SK-N-SH (cell line): ENCODE results near the gene MEGF6. TPM values are rescaled to one million over a fixed set of nuclear protein-coding genes. Genes with fewer than 3 reads are reported as not detected.

Experiments used
- CTCF ChIA-PET: fragments of 300-600, 350-600 bp; formaldehyde crosslinking; extraction: SDS; loops from one replicate; lab custom pipeline; 2021; lab: Yijun Ruan, JAX
- POLR2A ChIA-PET: fragments of 350-600 bp; sonication (Branson Sonifier 250); formaldehyde crosslinking; extraction: SDS; loops from one replicate; lab custom pipeline; 2020; ENCODE audit warnings: antibody characterized with exemption, inconsistent platforms; lab: Yijun Ruan, JAX
- DNase-seq: peaks from one replicate; pipeline ENCODE4 v3.0.0; 2012
- H2AFZ ChIP-seq: fragments of 200-600 bp; sonication (generic); 2 replicates; pipeline ENCODE4 v1.8.1; 2016; ENCODE audit warnings: antibody characterized with exemption, mild to moderate bottlenecking, low read depth
- H3F3A ChIP-seq: fragments of 200-600 bp; sonication (generic); replicated peaks from 2 replicates; pipeline ENCODE3; 2016; ENCODE audit warnings: antibody characterized with exemption, mild to moderate bottlenecking; ENCODE audit not compliant: insufficient read depth
- H3K27ac ChIP-seq, 2 experiments: fragments of 200-500 bp in 1 of 2; fragments of 200-600 bp in 1 of 2; sonication (Bioruptor generic) in 1 of 2; sonication (generic), shearing (Covaris generic) in 1 of 2; 2 replicates each; pipeline versions ENCODE4 v1.5.1 to v1.6.1; 2014 to 2016; ENCODE audit warnings: low read depth in 2 of 2, inconsistent platforms in 1 of 2, low read length in 1 of 2, mild to moderate bottlenecking in 1 of 2, mixed read lengths in 1 of 2
- H3K27me3 ChIP-seq: fragments of 200-600 bp; sonication (generic), shearing (Covaris generic); 2 replicates; pipeline ENCODE4 v1.6.1; 2016; ENCODE audit warnings: mixed run types; ENCODE audit not compliant: insufficient read depth
- H3K36me3 ChIP-seq, 2 experiments: fragments of 200-500 bp in 1 of 2; fragments of 200-600 bp in 1 of 2; sonication (Bioruptor generic) in 1 of 2; sonication (generic) in 1 of 2; replicated peaks in 1 of 2; 2 replicates each; pipeline versions ENCODE3 to v1.5.1; 2014 to 2016; ENCODE audit warnings: low read length in 1 of 2, mild to moderate bottlenecking in 1 of 2; ENCODE audit not compliant: insufficient read depth in 2 of 2, control insufficient read depth in 1 of 2
- H3K4me1 ChIP-seq, 2 experiments: fragments of 200-500 bp in 1 of 2; fragments of 200-600 bp in 1 of 2; sonication (Bioruptor generic) in 1 of 2; sonication (generic), shearing (Covaris generic) in 1 of 2; 2 replicates each; pipeline versions ENCODE4 v1.5.1 to v1.6.1; 2014 to 2016; ENCODE audit warnings: low read depth in 1 of 2, low read length in 1 of 2, mixed run types in 1 of 2; ENCODE audit not compliant: insufficient read depth in 2 of 2, control insufficient read depth in 1 of 2
- H3K4me2 ChIP-seq: fragments of 200-600 bp; sonication (generic), shearing (Covaris generic); 2 replicates; pipeline ENCODE4 v1.6.1; 2017; ENCODE audit warnings: mixed run types
- H3K4me3 ChIP-seq, 2 experiments: fragments of 200-500 bp in 1 of 2; fragments of 200-600 bp in 1 of 2; sonication (Bioruptor generic) in 1 of 2; sonication (generic), shearing (Covaris generic) in 1 of 2; 2 replicates each; pipeline versions ENCODE4 v1.5.1 to v1.8.1; 2014 to 2016; ENCODE audit warnings: low read depth in 2 of 2, inconsistent platforms in 1 of 2, low read length in 1 of 2, mild to moderate bottlenecking in 1 of 2, mixed read lengths in 1 of 2, moderate library complexity in 1 of 2
- H3K79me2 ChIP-seq: fragments of 200-600 bp; sonication (generic); 2 replicates; pipeline ENCODE4 v1.8.1; 2017; ENCODE audit warnings: mild to moderate bottlenecking; ENCODE audit not compliant: insufficient read depth
- H3K9ac ChIP-seq: fragments of 200-600 bp; sonication (generic); 2 replicates; pipeline ENCODE4 v1.6.1; 2017; ENCODE audit warnings: mixed run types
- H3K9me2 ChIP-seq: fragments of 200-600 bp; sonication (generic); 2 replicates; pipeline ENCODE4 v1.6.1; 2017; ENCODE audit warnings: mixed run types
- H3K9me3 ChIP-seq: fragments of 200-600 bp; sonication (generic); 2 replicates; pipeline ENCODE4 v1.6.1; 2017; ENCODE audit warnings: mixed run types, mild to moderate bottlenecking, moderate library complexity
- H4K20me1 ChIP-seq: fragments of 200-600 bp; sonication (generic); 2 replicates; pipeline ENCODE4 v1.6.1; 2017; ENCODE audit warnings: mild to moderate bottlenecking, mixed run types; ENCODE audit not compliant: insufficient read depth
- EP300 ChIP-seq, 2 experiments: IDR thresholded peaks; 2 replicates each; pipeline versions ENCODE4 v1.4.0 to v1.6.1; 2012; ENCODE audit warnings: borderline replicate concordance in 1 of 2, low read depth in 1 of 2, low read length in 1 of 2
- FOXJ3 ChIP-seq: sonication (generic); formaldehyde crosslinking; IDR thresholded peaks from 2 replicates; pipeline ENCODE4 v1.5.1; 2020; ENCODE audit warnings: mild to moderate bottlenecking, missing genetic modification reagents
- FOXM1 ChIP-seq: IDR thresholded peaks from 2 replicates; pipeline ENCODE4 v1.4.0; 2012; ENCODE audit warnings: low read depth, mild to moderate bottlenecking
- MAX ChIP-seq: IDR thresholded peaks from 2 replicates; pipeline ENCODE4 v1.4.0; 2012; ENCODE audit warnings: low read depth
- NRF1 ChIP-seq: IDR thresholded peaks from 2 replicates; pipeline ENCODE4 v1.6.1; 2012; ENCODE audit warnings: low read depth, mild to moderate bottlenecking, low read length
- REST ChIP-seq: IDR thresholded peaks from 2 replicates; pipeline ENCODE4 v1.6.1; 2012; ENCODE audit warnings: mild to moderate bottlenecking, low read depth, low read length, moderate library complexity
- RXRA ChIP-seq: IDR thresholded peaks from 2 replicates; pipeline ENCODE4 v1.4.0; 2012; ENCODE audit warnings: low read depth, mild to moderate bottlenecking, borderline replicate concordance
- USF1 ChIP-seq: IDR thresholded peaks from 2 replicates; pipeline ENCODE4 v1.4.0; 2012; ENCODE audit warnings: low read depth, borderline replicate concordance
- ZBTB33 ChIP-seq: IDR thresholded peaks from 2 replicates; pipeline ENCODE4 v1.4.0; 2012; ENCODE audit warnings: low read depth, borderline replicate concordance
- WGBS: methylation state at CpG from one replicate; pipeline ENCODE4 v1.1.6; 2017; ENCODE audit warnings: low lambda C conversion rate; 5-methylcytosine and 5-hydroxymethylcytosine counted together
- polyA plus RNA-seq, 3 experiments: library from polyadenylated mRNA; depleted of rRNA; stranded (reverse); fragments of >200 nt; gene quantifications; 2 replicates each; pipeline ENCODE4 v1.2.3, GENCODE V29; 2012

Gene MEGF6
- polyA plus RNA-seq, 1 of the 3 experiments (the other 2 are of a cell fraction) = 7.6 TPM

DNA sequence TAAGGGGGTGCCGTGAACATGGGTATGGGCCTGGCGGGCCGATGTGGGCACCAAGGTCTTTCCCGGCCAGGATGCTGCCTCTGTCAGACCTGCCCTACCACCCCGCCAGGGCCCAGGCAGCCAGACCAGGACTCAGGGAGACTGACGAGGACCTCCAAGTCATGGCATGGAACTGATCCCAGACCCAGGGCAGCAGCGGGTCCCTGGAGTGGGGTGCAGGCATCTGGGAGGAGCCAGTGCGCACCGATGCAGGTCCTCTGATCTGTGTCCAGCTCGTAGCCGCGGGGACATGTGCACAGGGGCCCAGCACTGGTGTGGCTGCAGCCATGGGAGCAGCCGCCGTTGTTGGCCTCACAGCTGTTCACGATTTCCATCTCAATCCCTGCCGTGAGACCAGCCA is 100.0 kb downstream of the MEGF6 start:
- Histone ChIP-seq H3K9me3 (no peaks in the 10 kb centered on the region), H3K4me1 (peaks cover 0 to 17% of the 10 kb centered on the region in 2 experiments; a peak in 1 of 4 replicates), H3K9me2 (no peaks in the 10 kb centered on the region), H3F3A (no peaks in the 10 kb centered on the region), H3K79me2 (no peaks in the 10 kb centered on the region), H3K9ac (no peak overlapping the region), H3K36me3 (no peaks in the 10 kb centered on the region), H4K20me1 (no peaks in the 10 kb centered on the region), H3K27me3 (no peaks in the 10 kb centered on the region), H2AFZ (no peak overlapping the region), H3K27ac (no peak overlapping the region), H3K4me2 (no peak overlapping the region), H3K4me3 (no peak overlapping the region)
- ChIA-PET CTCF (interaction anchor here (0.5 kb wide), 1 partner anchor 76 kb away, joined by 3 read pairs; no protein-coding TSS in a partner anchor), POLR2A (no interaction called here)
- DNase-seq = no peak
- WGBS = no CpG with 5 or more reads among the region's 16 CpGs
- TF ChIP-seq REST (no peak), MAX (no peak), FOXJ3 (CRISPR knock-in tag) (no peak), EP300 (IDR thresholded peaks at IDR 0.05; ENCODE audit: borderline replicate concordance in 1 of 2, low read depth in 1 of 2, low read length in 1 of 2) (no peak), RXRA (no peak)

- Histone ChIP-seq H3K36me3 (no peaks in the 10 kb centered on the region), H3K27me3 (no peaks in the 10 kb centered on the region), H3K9me2 (no peaks in the 10 kb centered on the region), H3K79me2 (no peaks in the 10 kb centered on the region), H3K4me1 (peaks cover 0 to 13% of the 10 kb centered on the region in 2 experiments; a peak in 1 of 4 replicates), H3K9me3 (no peaks in the 10 kb centered on the region), H4K20me1 (no peaks in the 10 kb centered on the region), H2AFZ (no peak overlapping the region), H3K4me2 (no peak overlapping the region), H3F3A (no peaks in the 10 kb centered on the region), H3K4me3 (no peak overlapping the region), H3K27ac (no peak overlapping the region), H3K9ac (no peak overlapping the region)
- ChIA-PET POLR2A (no interaction called here), CTCF (no interaction called here)
- no peak for DNase-seq
- 90% methylated on average over 2 of the region's 12 CpGs for WGBS
- TF ChIP-seq USF1 (no peak), FOXM1 (no peak), ZBTB33 (no peak), NRF1 (no peak)
- TF ChIP-seq, all 33 proteins: peak for 0
These were observed 100.4 kb downstream of the MEGF6 start for GRCh38 chr1:3510956-3511250.
